ENCODE results near the gene TMPRSS3. TPM values are rescaled to one million over a fixed set of nuclear protein-coding genes. Genes with fewer than 3 reads are reported as not detected.
A peak's percentile ranks its signal among the peaks of the same experiment; 100 is the strongest.

TMPRSS3 gene
- total RNA-seq, 1 experiment from 2014 or later = 4.3 TPM

- H3K9me3 ChIP-seq (ENCODE audit: insufficient read depth, low read depth) = no peaks in the 10 kb centered on the region
- H3K4me1 ChIP-seq (replicated peaks; ENCODE audit: insufficient read depth) = peaks cover 14% of the 10 kb centered on the region; the same call in 1 of the 2 replicates
- ChIA-PET POLR2A (ENCODE audit: unreplicated experiment) (interaction anchor here (0.6 kb wide), 1 partner anchor 41 kb away, joined by 4 read pairs; no protein-coding TSS in a partner anchor), CTCF (no interaction called here)
- H4K20me1 ChIP-seq (ENCODE audit: insufficient read depth) = no peaks in the 10 kb centered on the region
- TF ChIP-seq CTCF (conservative IDR thresholded peaks at IDR 0.05) (no peak), EZH2 (IDR thresholded peaks at IDR 0.05; ENCODE audit: low read depth) (no peak)
- H3K27ac ChIP-seq = peak overlapping the region; percentile 62; the same call in 1 of the 2 replicates
- no peak overlapping the region for H3K4me3 ChIP-seq
- H3K9me2 ChIP-seq (ENCODE audit: insufficient read depth) = no peaks in the 10 kb centered on the region
- H3F3A ChIP-seq (ENCODE audit: insufficient read depth, low read depth) = no peaks in the 10 kb centered on the region
- no peaks in the 10 kb centered on the region for H3K36me3 ChIP-seq (ENCODE audit: low read depth)
- H3K27me3 ChIP-seq (ENCODE audit: insufficient read depth, low read depth) = no peaks in the 10 kb centered on the region
- no peak overlapping the region; the same call in 1 of the 2 replicates for H2AFZ ChIP-seq
- H3K79me2 ChIP-seq (ENCODE audit: low read depth) = no peaks in the 10 kb centered on the region
- peak overlapping the region; percentile 79; the same call in 1 of the 2 replicates for H3K4me2 ChIP-seq
- intact Hi-C loops (cut with micrococcal nuclease; ENCODE audit: unreplicated experiment) = no loop called here
- BruUV-seq (replicated peaks) = no TSS peak
- no peak for DNase-seq
Observed at GRCh38 chr21:42396799-42397745, 1.2 kb upstream of the TMPRSS3 start.

- H3K27ac ChIP-seq = peak overlapping the region; percentile 62; the same call in 1 of the 2 replicates
- intact Hi-C loops (cut with micrococcal nuclease; ENCODE audit: unreplicated experiment) = no loop called here
- no peak overlapping the region for H2AFZ ChIP-seq
- H3F3A ChIP-seq (ENCODE audit: insufficient read depth, low read depth) = no peaks in the 10 kb centered on the region
- peaks cover 14% of the 10 kb centered on the region; the same call in 1 of the 2 replicates for H3K4me1 ChIP-seq (replicated peaks; ENCODE audit: insufficient read depth)
- H4K20me1 ChIP-seq (ENCODE audit: insufficient read depth) = no peaks in the 10 kb centered on the region
- ChIA-PET CTCF (interaction anchor here (0.6 kb wide), 1 partner anchor 110 kb away, joined by 3 read pairs; no protein-coding TSS in a partner anchor), POLR2A (ENCODE audit: unreplicated experiment) (no interaction called here)
- no peaks in the 10 kb centered on the region for H3K36me3 ChIP-seq (ENCODE audit: low read depth)
- no peak for DNase-seq
- no peak for TF ChIP-seq EZH2 (IDR thresholded peaks at IDR 0.05; ENCODE audit: low read depth)
- TF ChIP-seq CTCF (conservative IDR thresholded peaks at IDR 0.05) = no peak
- no peaks in the 10 kb centered on the region for H3K9me3 ChIP-seq (ENCODE audit: insufficient read depth, low read depth)
- peak overlapping the region; percentile 79 for H3K4me2 ChIP-seq
- peak overlapping the region; percentile 45; the same call in 1 of the 2 replicates for H3K4me3 ChIP-seq
- H3K79me2 ChIP-seq (ENCODE audit: low read depth) = no peaks in the 10 kb centered on the region
- TSS peak; percentile 79 for BruUV-seq (replicated peaks)
- H3K27me3 ChIP-seq (ENCODE audit: insufficient read depth, low read depth) = no peaks in the 10 kb centered on the region
- H3K9me2 ChIP-seq (ENCODE audit: insufficient read depth) = no peaks in the 10 kb centered on the region
Observed at GRCh38 chr21:42395302-42395701, 550 bp downstream of the TMPRSS3 start.

GRCh38 chr21:42393443-42393950 is 2.4 kb downstream of the TMPRSS3 start:
- no peak overlapping the region for H3K27ac ChIP-seq
- no peaks in the 10 kb centered on the region for H4K20me1 ChIP-seq (ENCODE audit: insufficient read depth)
- POLR2A ChIA-PET (ENCODE audit: unreplicated experiment) = no interaction called here
- peaks cover 31% of the 10 kb centered on the region for H3K4me1 ChIP-seq (replicated peaks; ENCODE audit: insufficient read depth)
- no peak overlapping the region for H3K4me3 ChIP-seq
- no peak for DNase-seq
- no peaks in the 10 kb centered on the region for H3K79me2 ChIP-seq (ENCODE audit: low read depth)
- intact Hi-C loops (cut with micrococcal nuclease; ENCODE audit: unreplicated experiment) = no loop called here
- no peak overlapping the region for H2AFZ ChIP-seq
- no peaks in the 10 kb centered on the region for H3K9me2 ChIP-seq (ENCODE audit: insufficient read depth)
- TF ChIP-seq CTCF (conservative IDR thresholded peaks at IDR 0.05) (no peak), EZH2 (IDR thresholded peaks at IDR 0.05; ENCODE audit: low read depth) (no peak)
- no peaks in the 10 kb centered on the region for H3K36me3 ChIP-seq (ENCODE audit: low read depth)
- no peaks in the 10 kb centered on the region for H3K9me3 ChIP-seq (ENCODE audit: insufficient read depth, low read depth)
- CTCF ChIA-PET = no interaction called here
- H3F3A ChIP-seq (ENCODE audit: insufficient read depth, low read depth) = no peaks in the 10 kb centered on the region
- H3K27me3 ChIP-seq (ENCODE audit: insufficient read depth, low read depth) = no peaks in the 10 kb centered on the region
- BruUV-seq (replicated peaks) = no TSS peak
- no peak overlapping the region for H3K4me2 ChIP-seq

All from PC-9 (cell line).